Upper lobe of right lung (tissue), 1 donor: Measurements from ENCODE around the gene KRT14. TPM values are rescaled to one million over a fixed set of nuclear protein-coding genes. Genes with fewer than 3 reads are reported as not detected.
"Not testable (repeated sequence)": the region's sequence is repeated elsewhere in the genome, so short reads cannot be mapped to it uniquely, and the experiment has no call there.

Source experiments
- ATAC-seq: fragments of 200-7000 bp; cut with Tn5 transposase; one replicate; pipeline ENCODE4 v1.9.1; 2020; ENCODE audit warnings: mild to moderate bottlenecking, moderate library complexity
- DNase-seq: peaks from one replicate; pipeline ENCODE4 v3.0.0-alpha.2; 2020
- H3K27ac ChIP-seq: fragments of 200-600 bp; one replicate; pipeline ENCODE4 v1.8.0; 2022
- H3K27me3 ChIP-seq: fragments of 200-600 bp; one replicate; pipeline ENCODE4 v1.8.0; 2022; ENCODE audit warnings: mild to moderate bottlenecking
- H3K36me3 ChIP-seq: fragments of 200-600 bp; one replicate; pipeline ENCODE4 v1.8.0; 2022
- H3K4me1 ChIP-seq: fragments of 200-600 bp; one replicate; pipeline ENCODE4 v1.8.0; 2022
- H3K4me3 ChIP-seq: fragments of 200-600 bp; one replicate; pipeline ENCODE4 v1.8.0; 2022; ENCODE audit warnings: mild to moderate bottlenecking
- H3K9me3 ChIP-seq: fragments of 200-600 bp; one replicate; pipeline ENCODE4 v1.8.0; 2022
- intact Hi-C: fragments of 100-400 bp; cut with DNase I; formaldehyde crosslinking; loops from one replicate; pipeline ENCODE4 v1.11.0; 2022
- total RNA-seq: library from RNA; stranded (reverse); fragmentation: NEBNext Ultra II Directional; extraction: Animal tissue kit (Norgen Biotek cat#: 25700); gene quantifications from one replicate; pipeline ENCODE4 v1.2.1, GENCODE V29; 2021
- TF ChIP-seq, protein P1 (sequence below): fragments of 200-600 bp; IDR thresholded peaks from one replicate; pipeline ENCODE4 v1.8.0; 2022; ENCODE audit warnings: antibody characterized with exemption
- donor health status: DM: no; HTN: yes; CAD: no; lungs with severe emphysema.

Gene KRT14
- total RNA-seq, 1 donor from 2014 or later, result not detected

DNA sequence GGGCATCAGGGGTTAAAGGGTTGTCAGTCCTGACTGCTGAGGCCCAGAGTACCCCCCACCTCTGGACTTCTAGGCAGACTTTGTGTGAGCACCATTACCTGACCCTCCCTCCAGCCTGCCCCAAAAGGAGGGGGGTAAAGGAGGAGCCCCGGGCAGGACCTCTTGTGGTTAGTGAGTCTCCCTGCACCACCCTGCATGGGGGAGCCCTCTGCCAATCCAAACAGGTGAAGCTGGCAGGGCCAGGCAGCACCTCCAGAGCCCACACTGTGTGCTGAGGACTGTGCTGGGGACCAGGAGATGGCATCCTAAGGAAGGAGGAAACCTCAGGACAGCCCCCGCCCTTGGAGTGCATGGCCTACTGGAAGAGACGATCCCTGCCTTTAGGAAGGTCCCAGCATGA, 2.6 kb upstream of the KRT14 start:
- peak; percentile 25 for DNase-seq
- ATAC-seq, result no peak
- intact Hi-C loops, result no loop called here

DNA sequence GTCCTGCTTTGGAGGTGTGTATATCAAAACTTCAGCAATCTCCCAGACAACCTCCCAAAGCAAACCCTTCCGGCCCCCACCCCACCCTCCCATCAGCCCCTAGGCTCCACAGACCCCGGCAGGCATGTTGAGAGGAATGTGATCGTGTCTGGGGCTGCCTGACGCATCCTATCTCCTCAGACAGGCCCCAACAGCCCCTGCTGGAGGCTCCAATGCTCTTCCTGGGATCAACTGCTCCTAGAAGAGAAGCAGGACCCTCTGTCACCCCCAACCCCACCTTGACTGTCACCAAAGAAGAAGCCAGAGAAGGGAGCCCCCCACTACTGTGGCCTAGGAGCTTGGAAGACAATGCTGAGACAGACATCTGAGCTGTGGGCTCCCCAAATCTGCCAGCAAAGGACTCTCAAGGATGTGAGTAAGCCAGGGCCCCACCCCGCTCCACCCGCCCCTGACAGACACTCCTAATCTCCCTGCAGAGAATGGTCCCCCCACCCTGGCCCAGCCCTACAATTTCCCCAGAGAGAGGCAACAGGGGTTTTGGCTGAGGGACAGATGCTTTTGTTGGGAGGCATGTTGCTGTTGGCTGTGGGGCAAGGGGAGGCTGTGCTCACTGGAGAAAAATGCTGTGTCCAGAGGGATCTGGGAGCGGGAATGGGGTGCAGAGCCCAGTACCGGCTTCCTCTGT, 1.6 kb upstream of the KRT14 start:
- Histone ChIP-seq H3K9me3 (no peaks in the 10 kb centered on the region), H3K4me3 (no peak overlapping the region), H3K27ac (no peak overlapping the region), H3K36me3 (no peaks in the 10 kb centered on the region), H3K4me1 (no peaks in the 10 kb centered on the region), H3K27me3 (peaks cover 4% of the 10 kb centered on the region)
- intact Hi-C loops, result no loop called here
- TF ChIP-seq, protein P1, sequence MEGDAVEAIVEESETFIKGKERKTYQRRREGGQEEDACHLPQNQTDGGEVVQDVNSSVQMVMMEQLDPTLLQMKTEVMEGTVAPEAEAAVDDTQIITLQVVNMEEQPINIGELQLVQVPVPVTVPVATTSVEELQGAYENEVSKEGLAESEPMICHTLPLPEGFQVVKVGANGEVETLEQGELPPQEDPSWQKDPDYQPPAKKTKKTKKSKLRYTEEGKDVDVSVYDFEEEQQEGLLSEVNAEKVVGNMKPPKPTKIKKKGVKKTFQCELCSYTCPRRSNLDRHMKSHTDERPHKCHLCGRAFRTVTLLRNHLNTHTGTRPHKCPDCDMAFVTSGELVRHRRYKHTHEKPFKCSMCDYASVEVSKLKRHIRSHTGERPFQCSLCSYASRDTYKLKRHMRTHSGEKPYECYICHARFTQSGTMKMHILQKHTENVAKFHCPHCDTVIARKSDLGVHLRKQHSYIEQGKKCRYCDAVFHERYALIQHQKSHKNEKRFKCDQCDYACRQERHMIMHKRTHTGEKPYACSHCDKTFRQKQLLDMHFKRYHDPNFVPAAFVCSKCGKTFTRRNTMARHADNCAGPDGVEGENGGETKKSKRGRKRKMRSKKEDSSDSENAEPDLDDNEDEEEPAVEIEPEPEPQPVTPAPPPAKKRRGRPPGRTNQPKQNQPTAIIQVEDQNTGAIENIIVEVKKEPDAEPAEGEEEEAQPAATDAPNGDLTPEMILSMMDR, result no peak
- peak; percentile 30 for DNase-seq
- no peak for ATAC-seq

More for the DNA sequence above, 2.6 kb upstream of the KRT14 start:
- Histone ChIP-seq H3K9me3 (no peaks in the 10 kb centered on the region), H3K27me3 (peaks cover 4% of the 10 kb centered on the region), H3K4me1 (no peaks in the 10 kb centered on the region), H3K36me3 (no peaks in the 10 kb centered on the region), H3K27ac (no peak overlapping the region), H3K4me3 (no peak overlapping the region)
- TF ChIP-seq, protein P1, result no peak

DNA sequence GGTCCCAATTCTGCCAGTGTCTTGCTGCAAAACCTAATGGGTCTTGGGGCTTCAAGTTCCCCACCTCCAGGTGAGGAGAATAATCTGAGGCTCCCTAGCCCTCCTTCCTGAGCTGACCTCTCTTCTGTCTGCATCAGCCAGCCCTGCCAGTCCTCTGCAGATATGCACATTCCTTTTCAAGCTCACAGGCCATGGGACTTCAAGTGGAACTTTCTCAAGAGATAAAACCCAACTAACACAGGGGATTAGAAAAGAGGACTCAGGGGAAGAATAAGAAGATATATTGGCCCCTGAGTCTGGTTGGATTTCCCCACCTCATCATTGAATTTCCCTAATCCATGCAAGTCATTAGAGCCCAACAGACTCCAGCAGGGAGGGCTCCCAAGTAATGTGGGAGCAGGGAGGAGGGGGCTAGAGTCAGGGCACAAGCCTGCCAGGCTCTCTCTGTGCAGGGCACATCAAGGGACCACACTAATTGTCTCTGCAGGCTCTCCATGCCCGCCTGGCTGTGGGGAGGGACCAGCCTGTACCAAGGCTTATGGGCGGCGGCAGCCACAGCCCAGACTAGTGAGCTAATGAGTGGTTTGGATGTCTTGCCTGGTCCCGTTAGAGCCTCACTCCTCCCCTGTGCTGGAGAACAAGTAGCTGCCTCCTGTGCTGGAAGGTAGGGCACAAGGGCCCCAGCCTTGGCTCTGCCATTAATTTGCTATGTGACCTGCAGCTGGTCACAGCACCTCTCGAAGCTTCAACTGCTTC, 1.2 kb downstream of the KRT14 start:
- DNase-seq, result no peak
- Histone ChIP-seq H3K36me3 (no peaks in the 10 kb centered on the region), H3K9me3 (no peaks in the 10 kb centered on the region), H3K27ac (no peak overlapping the region), H3K27me3 (peaks cover 4% of the 10 kb centered on the region), H3K4me3 (no peak overlapping the region), H3K4me1 (no peaks in the 10 kb centered on the region)
- TF ChIP-seq, protein P1, result no peak
- intact Hi-C loops, result no loop called here
- no peak for ATAC-seq

DNA sequence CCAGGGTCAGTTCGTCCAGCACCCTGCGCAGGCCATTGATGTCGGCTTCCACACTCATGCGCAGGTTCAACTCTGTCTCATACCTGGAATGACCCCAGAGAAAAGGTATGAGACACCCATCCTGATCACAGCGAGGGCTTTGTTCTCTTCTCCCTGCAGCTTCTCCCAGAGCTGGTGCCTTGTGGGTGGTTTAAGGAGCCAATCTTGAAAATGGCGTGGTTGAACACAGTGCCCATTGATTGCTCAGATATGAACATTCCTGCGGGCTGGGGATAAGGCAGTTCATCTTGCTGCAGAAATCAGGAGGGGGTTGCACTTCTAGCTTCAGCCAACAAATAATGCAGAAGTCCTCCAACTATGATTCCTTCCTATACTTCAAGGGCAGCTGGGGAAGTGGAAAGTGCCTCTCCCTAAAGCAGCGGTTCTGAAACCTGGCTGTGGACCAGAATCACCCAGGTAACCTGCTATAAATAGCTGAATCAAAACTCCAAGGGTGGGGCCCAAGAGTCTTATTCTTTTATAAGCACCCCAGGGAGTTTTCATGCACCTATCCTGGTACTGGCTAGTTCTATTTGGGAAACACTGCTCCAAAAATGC, 2.3 kb downstream of the KRT14 start:
- H3K27me3 ChIP-seq, H3K4me3 ChIP-seq, H3K4me1 ChIP-seq, DNase-seq, intact Hi-C loops, ATAC-seq, H3K36me3 ChIP-seq, H3K9me3 ChIP-seq, H3K27ac ChIP-seq: not testable (repeated sequence)

DNA sequence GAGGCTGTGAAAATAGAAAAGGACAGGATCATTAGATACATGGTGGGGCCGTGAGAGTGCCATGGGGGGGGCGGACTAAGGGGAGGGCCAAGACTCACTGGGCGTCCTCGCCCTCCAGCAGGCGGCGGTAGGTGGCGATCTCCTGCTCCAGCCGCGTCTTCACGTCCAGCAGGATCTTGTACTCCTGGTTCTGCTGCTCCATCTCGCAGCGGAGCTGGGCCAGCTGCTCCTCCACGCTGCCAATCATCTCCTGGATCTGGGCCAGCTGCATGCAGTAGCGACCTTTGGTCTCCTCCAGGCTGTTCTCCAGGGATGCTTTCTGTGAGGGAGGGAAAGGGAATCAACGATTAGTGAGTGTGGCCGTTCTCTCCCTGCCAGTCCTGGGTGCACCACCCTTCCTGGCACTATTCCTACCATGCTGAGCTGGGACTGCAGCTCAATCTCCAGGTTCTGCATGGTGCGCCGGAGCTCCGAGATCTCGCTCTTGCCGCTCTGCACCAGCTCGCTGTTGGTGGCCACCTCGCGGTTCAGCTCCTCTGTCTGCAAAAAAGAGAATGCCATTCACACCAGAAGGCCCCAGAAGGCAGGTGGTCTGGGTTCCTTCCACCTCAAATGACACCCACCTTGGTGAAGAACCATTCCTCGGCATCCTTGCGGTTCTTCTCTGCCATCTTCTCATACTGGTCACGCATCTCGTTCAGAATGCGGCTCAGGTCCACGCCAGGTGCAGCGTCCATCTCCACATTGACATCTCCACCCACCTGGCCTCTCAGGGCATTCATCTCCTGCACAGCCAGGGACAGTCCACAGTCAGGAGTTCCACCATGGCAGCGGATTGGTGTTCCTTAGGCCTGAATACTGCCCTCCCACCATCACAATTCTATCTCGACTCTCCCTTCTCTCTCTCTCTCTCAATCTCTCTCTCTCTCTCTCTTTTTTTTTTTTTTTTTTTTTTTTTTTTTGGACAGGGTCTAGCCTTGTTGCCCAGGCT, 3.3 kb downstream of the KRT14 start:
- no peaks in the 10 kb centered on the region for H3K27me3 ChIP-seq
- H3K4me3 ChIP-seq, result no peak overlapping the region
- no peak overlapping the region for H3K27ac ChIP-seq
- H3K9me3 ChIP-seq, result no peaks in the 10 kb centered on the region
- no peak for ATAC-seq
- DNase-seq, result no peak
- H3K4me1 ChIP-seq, result no peaks in the 10 kb centered on the region
- intact Hi-C loops, result no loop called here
- TF ChIP-seq, protein P1, result no peak
- H3K36me3 ChIP-seq, result no peaks in the 10 kb centered on the region

DNA sequence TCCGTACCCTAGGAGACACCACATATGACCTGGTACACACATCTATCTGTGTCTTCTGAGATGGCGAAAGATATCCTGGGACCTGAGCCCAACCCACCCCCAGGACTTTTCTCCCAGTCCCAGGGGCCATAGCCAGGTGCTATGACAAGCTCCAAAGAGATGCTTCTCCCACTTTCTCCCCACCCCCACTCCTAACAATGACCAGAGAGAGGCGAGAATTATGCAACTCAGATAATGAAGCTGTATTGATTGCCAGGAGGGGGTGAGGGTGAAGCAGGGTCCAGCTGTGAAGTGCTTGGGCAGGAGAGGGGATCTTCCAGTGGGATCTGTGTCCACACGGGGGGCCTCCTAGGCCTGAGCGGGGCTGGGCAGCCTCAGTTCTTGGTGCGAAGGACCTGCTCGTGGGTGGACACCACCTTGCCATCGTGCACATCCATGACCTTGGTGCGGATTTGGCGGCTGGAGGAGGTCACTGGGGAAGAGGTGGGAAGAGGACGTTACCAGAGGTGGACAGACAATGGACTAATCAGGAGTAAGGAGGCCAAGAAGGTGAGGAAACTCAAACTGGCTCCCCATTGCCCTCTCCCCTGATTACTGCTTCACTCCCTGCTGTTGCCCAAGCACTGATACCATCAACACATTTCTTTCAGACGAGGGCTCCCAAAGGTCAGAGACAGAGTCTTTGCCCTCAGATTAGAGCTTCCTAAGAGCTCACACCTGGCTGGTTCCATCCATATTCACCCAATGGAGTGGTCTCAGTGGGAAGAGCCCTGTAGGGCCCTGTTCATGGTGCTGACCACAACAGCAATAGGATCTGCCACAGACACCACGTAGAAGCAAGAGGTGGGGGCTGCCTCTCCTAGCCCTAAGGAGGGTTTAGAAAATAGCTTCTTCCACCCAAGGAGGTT, 4.4 kb downstream of the KRT14 start:
- ATAC-seq, DNase-seq, H3K27ac ChIP-seq, H3K36me3 ChIP-seq, intact Hi-C loops, H3K27me3 ChIP-seq, H3K9me3 ChIP-seq, H3K4me3 ChIP-seq, H3K4me1 ChIP-seq: not testable (repeated sequence)
